Testis (tissue), 3 donors: ENCODE measurements around the gene RECQL5. TPM values are rescaled to one million over a fixed set of nuclear protein-coding genes. Genes with fewer than 3 reads are reported as not detected.

ENCODE experiments used
- DNase-seq: peaks from one replicate; pipeline ENCODE4 v3.0.0-alpha.2; 2019
- H3K27ac ChIP-seq, 2 donors: fragments of 200-600 bp; sonication (generic); one replicate each; pipeline ENCODE4 v1.5.1; 2019
- H3K27me3 ChIP-seq: fragments of 200-600 bp; sonication (generic); one replicate; pipeline ENCODE4 v1.5.1; 2019
- H3K36me3 ChIP-seq: fragments of 200-600 bp; sonication (generic); one replicate; pipeline ENCODE4 v1.5.1; 2017; ENCODE audit warnings: low read depth; ENCODE audit errors: missing control alignments
- H3K4me1 ChIP-seq: fragments of 200-600 bp; sonication (generic); one replicate; pipeline ENCODE4 v1.5.1; 2019
- H3K4me3 ChIP-seq, 2 donors: fragments of 200-600 bp; sonication (generic); one replicate each; pipeline ENCODE4 v1.5.1; 2017 to 2019
- H3K9me3 ChIP-seq: fragments of 200-600 bp; sonication (generic); one replicate; pipeline ENCODE4 v1.5.1; 2017
- CTCF ChIP-seq, 3 experiments: fragments of 450-650 bp in 2 of 3; fragments of 200-600 bp in 1 of 3; sonication (generic) in 1 of 3; IDR thresholded peaks; one replicate each; pipeline ENCODE4 v1.5.1; 2016 to 2019; ENCODE audit warnings: antibody characterized with exemption in 3 of 3, mild to moderate bottlenecking in 2 of 3, moderate library complexity in 1 of 3
- POLR2A ChIP-seq: fragments of 450-650 bp; IDR thresholded peaks from one replicate; pipeline ENCODE4 v1.6.1; 2017; ENCODE audit warnings: antibody characterized with exemption, mild to moderate bottlenecking, moderate library complexity
- WGBS, 2 donors: methylation state at CpG; one replicate each; pipeline ENCODE4 v1.1.5; 2018; 5-methylcytosine and 5-hydroxymethylcytosine counted together
- intact Hi-C: fragments of 100-400 bp; cut with DNase I; formaldehyde crosslinking; loops from one replicate; pipeline ENCODE4 v1.15.1; 2023; ENCODE audit warnings: low total_unique reads
- polyA plus RNA-seq: library from polyadenylated mRNA; stranded (reverse); fragments of 350-450 nt; fragmentation: Illumina TruSeq; extraction: RNeasy Lipid Tissue Mini Kit (QIAGEN cat#74804); gene quantifications from one replicate; pipeline ENCODE4 v1.2.3, GENCODE V29; 2014; ENCODE audit warnings: low read depth, low replicate concordance; ENCODE audit not compliant: insufficient read depth
- total RNA-seq, 2 donors: library from RNA; depleted of rRNA; stranded (reverse); fragments of >200 nt; gene quantifications; one replicate each; pipeline ENCODE4 v1.2.3, GENCODE V29; 2016

Gene RECQL5
- total and polyA plus RNA-seq, 3 donors from 2014 or later, result 60.0 to 99.6 (median 81.4) TPM

- DNase-seq, result no peak
- TF ChIP-seq POLR2A (no peak), CTCF (IDR thresholded peaks at IDR 0.05) (no peak)
- Histone ChIP-seq H3K4me3 (no peak overlapping the region), H3K36me3 (no peaks in the 10 kb centered on the region), H3K27me3 (no peaks in the 10 kb centered on the region), H3K27ac (no peak overlapping the region), H3K4me1 (no peaks in the 10 kb centered on the region), H3K9me3 (no peaks in the 10 kb centered on the region)
- intact Hi-C loops, result no loop called here
- 74 to 89% methylated on average over 6 of the region's 6 CpGs for WGBS, 2 donors
Measured at GRCh38 chr17:75649687-75650086, 17.3 kb downstream of the RECQL5 start.

GRCh38 chr17:75647921-75648320 is 19.0 kb downstream of the RECQL5 start:
- no peak overlapping the region for H3K4me3 ChIP-seq
- WGBS, 2 donors, result 96 to 97% methylated on average over 7 of the region's 7 CpGs
- TF ChIP-seq CTCF (IDR thresholded peaks at IDR 0.05), result no peak
- no peak for TF ChIP-seq POLR2A
- no peaks in the 10 kb centered on the region for H3K9me3 ChIP-seq
- no peaks in the 10 kb centered on the region for H3K4me1 ChIP-seq
- DNase-seq, result no peak
- no peak overlapping the region for H3K27ac ChIP-seq
- no peaks in the 10 kb centered on the region for H3K36me3 ChIP-seq
- no peaks in the 10 kb centered on the region for H3K27me3 ChIP-seq
- intact Hi-C loops, result no loop called here

- Histone ChIP-seq H3K27ac (no peak overlapping the region), H3K9me3 (no peaks in the 10 kb centered on the region), H3K4me3 (no peak overlapping the region), H3K4me1 (no peaks in the 10 kb centered on the region), H3K36me3 (no peaks in the 10 kb centered on the region), H3K27me3 (no peaks in the 10 kb centered on the region)
- TF ChIP-seq POLR2A, result no peak
- no peak for TF ChIP-seq CTCF (IDR thresholded peaks at IDR 0.05)
- intact Hi-C loops, result no loop called here
- no peak for DNase-seq
- WGBS, 2 donors, result 94 to 98% methylated on average over 7 of the region's 7 CpGs
Measured at GRCh38 chr17:75647061-75647460, 19.9 kb downstream of the RECQL5 start.

- H3K27ac ChIP-seq, result no peak overlapping the region
- WGBS, 2 donors, result 88 to 98% methylated on average over 6 of the region's 6 CpGs
- TF ChIP-seq POLR2A (no peak), CTCF (IDR thresholded peaks at IDR 0.05) (no peak)
Measured at GRCh38 chr17:75646638-75646992, 20.3 kb downstream of the RECQL5 start.

GRCh38 chr17:75645889-75646637 is 20.9 kb downstream of the RECQL5 start:
- WGBS, 2 donors, result 86 to 88% methylated on average over 11 to 17 of the region's 17 CpGs
- no peak for TF ChIP-seq CTCF (IDR thresholded peaks at IDR 0.05)
- TF ChIP-seq POLR2A, result no peak
- Histone ChIP-seq H3K4me1 (no peaks in the 10 kb centered on the region), H3K4me3 (no peak overlapping the region), H3K27me3 (no peaks in the 10 kb centered on the region), H3K27ac (no peak overlapping the region), H3K36me3 (no peaks in the 10 kb centered on the region), H3K9me3 (no peaks in the 10 kb centered on the region)
- DNase-seq, result no peak
- intact Hi-C loops, result no loop called here

More at GRCh38 chr17:75646638-75646992, 20.3 kb downstream of the RECQL5 start:
- H3K4me1 ChIP-seq, result no peaks in the 10 kb centered on the region
- no peak overlapping the region for H3K4me3 ChIP-seq
- no peak for DNase-seq
- intact Hi-C loops, result no loop called here
- no peaks in the 10 kb centered on the region for H3K9me3 ChIP-seq
- H3K27me3 ChIP-seq, result no peaks in the 10 kb centered on the region
- no peaks in the 10 kb centered on the region for H3K36me3 ChIP-seq
